ENCODE results near the gene OXER1. TPM values are rescaled to one million over a fixed set of nuclear protein-coding genes. Genes with fewer than 3 reads are reported as not detected.

Gene OXER1
- total and polyA plus RNA-seq, 4 donors = 2.2 to 6.2 (median 3.6) TPM

DNA sequence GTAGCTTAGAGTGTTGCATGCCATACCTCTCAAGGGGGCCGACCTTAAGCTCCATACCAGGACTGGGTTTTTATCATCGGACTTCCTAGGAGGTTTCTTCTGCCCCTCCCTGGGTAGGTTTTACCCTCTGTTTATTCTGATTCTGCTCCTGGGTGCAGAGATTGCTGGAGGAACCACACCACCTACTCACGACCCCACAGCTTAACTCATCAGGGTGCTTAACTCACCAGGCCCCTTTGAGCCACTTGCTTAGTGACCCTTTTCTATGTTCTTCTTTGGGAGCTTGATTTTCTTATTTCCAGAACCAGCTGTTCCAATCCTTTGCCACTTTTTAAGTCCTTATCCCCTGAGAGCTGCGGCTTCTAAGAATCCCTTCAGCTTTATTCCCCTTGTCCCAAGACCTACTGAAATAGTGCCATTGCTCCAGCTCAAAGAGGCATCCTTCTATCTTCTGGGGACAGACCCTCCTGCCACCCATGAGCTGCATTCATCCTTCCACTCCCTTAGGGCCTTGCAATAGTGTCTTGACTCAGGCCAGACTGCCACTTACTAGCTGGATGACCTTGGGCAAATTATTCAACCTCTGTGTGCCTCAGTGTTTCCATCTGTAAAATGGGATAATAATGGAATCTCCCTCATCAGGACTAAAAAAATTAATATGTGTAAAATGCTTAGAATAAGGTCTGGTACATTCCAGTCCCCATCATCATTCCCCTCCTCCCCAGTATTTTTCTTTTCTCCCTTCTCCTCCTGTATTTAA lies 5.8 kb downstream of the OXER1 start:
- H3K27ac ChIP-seq (ENCODE audit: low read depth in 1 of 2, low read length in 2 of 2) = no peak overlapping the region
- ATAC-seq (ENCODE audit: low FRiP score) (no peak), DNase-seq (no peak)
- 88 to 91% methylated on average over 4 of the region's 4 CpGs for WGBS, 2 donors
- H3K4me3 ChIP-seq (ENCODE audit: low read length in 2 of 2) = no peak overlapping the region
- intact Hi-C loops (cut with DNase I) = no loop called here
- no peaks in the 10 kb centered on the region for H3K27me3 ChIP-seq (ENCODE audit: control insufficient read depth in 1 of 2, insufficient read depth in 2 of 2, low read length in 1 of 2)
- H3K9me3 ChIP-seq (ENCODE audit: control insufficient read depth, low read length) = no peaks in the 10 kb centered on the region
- no peaks in the 10 kb centered on the region for H3K4me1 ChIP-seq (ENCODE audit: control insufficient read depth in 1 of 2, insufficient read depth in 2 of 2, low read length in 2 of 2)
- H3K36me3 ChIP-seq (ENCODE audit: control insufficient read depth in 1 of 2, insufficient read depth in 2 of 2, low read length in 1 of 2) = peaks cover 0 to 3% of the 10 kb centered on the region in 2 donors

DNA sequence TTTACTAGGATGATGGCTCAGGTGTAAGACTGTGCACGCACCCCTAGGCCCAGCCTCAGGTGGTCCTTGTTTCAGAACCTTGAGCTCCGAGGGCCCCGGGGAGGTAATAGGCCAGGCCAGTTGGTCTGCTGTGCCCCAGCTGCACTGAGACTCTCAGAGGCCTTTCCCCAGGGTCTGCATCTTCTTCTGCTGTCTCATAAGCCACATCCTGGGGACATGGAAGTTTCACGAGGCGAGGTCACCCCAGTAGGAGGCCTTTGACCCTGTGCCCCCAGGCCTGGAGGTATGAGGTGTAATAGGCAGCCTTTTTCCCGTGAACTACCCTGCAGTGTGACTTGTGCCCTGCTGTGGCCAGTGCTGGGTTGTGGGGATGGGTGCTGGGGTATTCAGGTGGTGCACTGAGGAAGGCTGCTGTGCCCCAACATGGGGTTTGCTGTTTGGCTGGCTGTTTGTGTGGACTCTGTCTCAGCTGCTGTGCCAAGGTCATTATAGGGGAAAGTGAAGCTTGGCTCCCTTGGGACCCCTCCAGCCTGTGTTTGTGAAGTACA lies 6.9 kb downstream of the OXER1 start:
- peaks cover 0 to 3% of the 10 kb centered on the region in 2 donors for H3K36me3 ChIP-seq (ENCODE audit: control insufficient read depth in 1 of 2, insufficient read depth in 2 of 2, low read length in 1 of 2)
- H3K9me3 ChIP-seq (ENCODE audit: control insufficient read depth, low read length) = no peaks in the 10 kb centered on the region
- DNase-seq (no peak), ATAC-seq (ENCODE audit: low FRiP score) (no peak)
- no peaks in the 10 kb centered on the region for H3K27me3 ChIP-seq (ENCODE audit: control insufficient read depth in 1 of 2, insufficient read depth in 2 of 2, low read length in 1 of 2)
- intact Hi-C loops (cut with DNase I) = no loop called here
- no peak overlapping the region for H3K27ac ChIP-seq (ENCODE audit: low read depth in 1 of 2, low read length in 2 of 2)
- WGBS, 2 donors = 87 to 88% methylated on average over 6 of the region's 6 CpGs
- no peaks in the 10 kb centered on the region for H3K4me1 ChIP-seq (ENCODE audit: control insufficient read depth in 1 of 2, insufficient read depth in 2 of 2, low read length in 2 of 2)
- no peak overlapping the region for H3K4me3 ChIP-seq (ENCODE audit: low read length in 2 of 2)

DNA sequence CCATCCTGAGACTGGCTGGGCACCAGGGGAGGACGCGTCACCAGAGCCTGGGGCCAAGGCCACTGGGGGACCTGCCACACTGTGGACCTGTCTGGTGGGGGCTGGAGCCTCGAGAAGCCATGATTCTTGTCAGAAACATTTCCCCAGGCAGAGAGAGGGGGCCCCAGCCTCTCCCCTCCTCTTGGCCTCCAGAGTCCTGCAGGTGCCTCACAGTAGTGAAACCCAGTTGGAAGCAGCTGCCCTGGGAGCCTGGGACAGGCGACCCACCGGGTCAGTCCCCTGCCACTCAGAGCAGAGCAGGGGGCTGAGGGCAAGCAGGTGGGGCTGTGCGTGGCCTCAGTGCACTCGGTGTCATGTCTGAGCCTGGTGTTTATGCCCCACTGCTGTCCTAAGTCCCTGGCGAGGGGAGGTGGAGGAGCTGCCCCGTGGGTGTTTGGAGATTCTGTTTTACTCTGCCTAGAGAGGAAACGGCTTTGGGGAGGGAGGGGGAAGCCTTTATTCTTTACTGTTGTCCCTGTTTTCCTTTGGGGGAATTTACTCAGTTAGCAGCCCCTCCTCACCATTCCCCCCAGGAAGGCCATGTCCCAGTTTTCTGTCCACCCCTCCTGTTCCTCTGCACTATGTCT lies 7.7 kb downstream of the OXER1 start:
- no peak overlapping the region for H3K27ac ChIP-seq (ENCODE audit: low read depth in 1 of 2, low read length in 2 of 2)
- WGBS, 2 donors = 80 to 83% methylated on average over 10 of the region's 10 CpGs
- no peaks in the 10 kb centered on the region for H3K27me3 ChIP-seq (ENCODE audit: control insufficient read depth in 1 of 2, insufficient read depth in 2 of 2, low read length in 1 of 2)
- no peaks in the 10 kb centered on the region for H3K4me1 ChIP-seq (ENCODE audit: control insufficient read depth in 1 of 2, insufficient read depth in 2 of 2, low read length in 2 of 2)
- ATAC-seq (ENCODE audit: low FRiP score) (no peak), DNase-seq (no peak)
- no peak overlapping the region for H3K4me3 ChIP-seq (ENCODE audit: low read length in 2 of 2)
- H3K9me3 ChIP-seq (ENCODE audit: control insufficient read depth, low read length) = no peaks in the 10 kb centered on the region
- H3K36me3 ChIP-seq (ENCODE audit: control insufficient read depth in 1 of 2, insufficient read depth in 2 of 2, low read length in 1 of 2) = peaks cover 0 to 3% of the 10 kb centered on the region in 2 donors
- intact Hi-C loops (cut with DNase I) = no loop called here

DNA sequence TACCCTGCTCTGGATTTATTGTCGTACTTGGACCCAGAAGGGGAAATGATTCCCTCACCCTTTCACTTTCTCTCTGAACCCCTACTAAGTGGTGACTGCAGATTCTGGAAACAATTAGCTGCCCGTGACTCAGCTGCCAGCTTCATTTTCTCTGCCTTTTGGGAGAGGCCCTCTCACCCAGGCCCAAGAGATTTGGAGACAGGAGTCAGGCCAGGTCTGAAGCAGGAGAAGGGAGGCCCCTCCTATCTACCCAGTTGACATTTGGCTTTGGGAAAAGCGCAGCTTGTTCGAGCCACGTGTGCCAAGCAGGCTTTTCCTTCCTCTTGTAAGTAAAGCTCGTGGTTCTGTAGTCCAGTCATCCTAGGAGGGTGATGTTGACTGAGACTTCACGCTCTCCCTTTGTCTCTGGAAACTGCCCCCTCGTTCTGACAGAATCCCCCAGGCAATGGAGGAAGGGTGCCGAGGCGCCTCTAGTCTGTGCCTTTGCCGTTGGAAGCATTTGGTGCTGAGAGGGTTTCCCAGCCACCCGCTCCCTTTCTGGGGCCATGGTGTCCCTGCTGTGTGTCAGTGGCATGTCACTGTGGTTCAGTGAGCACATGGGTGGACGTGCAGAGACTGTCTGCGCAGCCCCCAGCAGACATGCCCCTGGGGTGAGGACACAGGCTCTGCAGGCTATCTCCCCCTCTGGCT lies 8.6 kb downstream of the OXER1 start:
- Histone ChIP-seq H3K36me3 (ENCODE audit: control insufficient read depth in 1 of 2, insufficient read depth in 2 of 2, low read length in 1 of 2) (peaks cover 0 to 3% of the 10 kb centered on the region in 2 donors), H3K4me1 (ENCODE audit: control insufficient read depth in 1 of 2, insufficient read depth in 2 of 2, low read length in 2 of 2) (no peaks in the 10 kb centered on the region), H3K9me3 (ENCODE audit: control insufficient read depth, low read length) (no peaks in the 10 kb centered on the region), H3K27me3 (ENCODE audit: control insufficient read depth in 1 of 2, insufficient read depth in 2 of 2, low read length in 1 of 2) (no peaks in the 10 kb centered on the region), H3K4me3 (ENCODE audit: low read length in 2 of 2) (no peak overlapping the region), H3K27ac (ENCODE audit: low read depth in 1 of 2, low read length in 2 of 2) (no peak overlapping the region)
- peak in 1 of 2 donors; percentile 66 for DNase-seq
- intact Hi-C loops (cut with DNase I) = no loop called here
- peak; percentile 21 for ATAC-seq (ENCODE audit: low FRiP score)
- 66 to 74% methylated on average over 14 of the region's 14 CpGs for WGBS, 2 donors

DNA sequence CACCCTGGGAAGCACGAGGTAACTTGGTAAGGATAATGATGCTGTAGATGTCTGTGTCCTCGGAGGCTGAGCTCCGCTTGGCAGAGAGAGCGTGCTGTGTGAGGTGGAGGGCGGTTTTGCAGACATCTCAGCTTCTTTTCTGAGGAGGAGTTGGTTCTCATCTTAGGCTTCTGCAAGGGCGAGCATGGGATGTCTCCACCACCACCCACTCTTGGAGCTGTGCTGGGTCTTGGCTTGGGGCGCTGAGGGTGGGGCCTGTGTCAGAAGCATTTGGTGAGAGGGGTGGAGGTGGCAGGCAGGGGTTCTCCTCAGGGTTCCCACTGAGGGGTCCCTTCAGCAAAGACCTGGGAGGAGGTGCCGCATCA lies 9.2 kb downstream of the OXER1 start:
- Histone ChIP-seq H3K9me3 (ENCODE audit: control insufficient read depth, low read length) (no peaks in the 10 kb centered on the region), H3K4me3 (ENCODE audit: low read length in 2 of 2) (no peak overlapping the region), H3K27ac (ENCODE audit: low read depth in 1 of 2, low read length in 2 of 2) (no peak overlapping the region), H3K4me1 (ENCODE audit: control insufficient read depth in 1 of 2, insufficient read depth in 2 of 2, low read length in 2 of 2) (no peaks in the 10 kb centered on the region), H3K27me3 (ENCODE audit: control insufficient read depth in 1 of 2, insufficient read depth in 2 of 2, low read length in 1 of 2) (no peaks in the 10 kb centered on the region), H3K36me3 (ENCODE audit: control insufficient read depth in 1 of 2, insufficient read depth in 2 of 2, low read length in 1 of 2) (peaks cover 0 to 3% of the 10 kb centered on the region in 2 donors)
- intact Hi-C loops (cut with DNase I) = no loop called here
- ATAC-seq (ENCODE audit: low FRiP score) = peak; percentile 31
- WGBS, 2 donors = 76 to 83% methylated on average over 8 of the region's 8 CpGs
- DNase-seq = no peak

DNA sequence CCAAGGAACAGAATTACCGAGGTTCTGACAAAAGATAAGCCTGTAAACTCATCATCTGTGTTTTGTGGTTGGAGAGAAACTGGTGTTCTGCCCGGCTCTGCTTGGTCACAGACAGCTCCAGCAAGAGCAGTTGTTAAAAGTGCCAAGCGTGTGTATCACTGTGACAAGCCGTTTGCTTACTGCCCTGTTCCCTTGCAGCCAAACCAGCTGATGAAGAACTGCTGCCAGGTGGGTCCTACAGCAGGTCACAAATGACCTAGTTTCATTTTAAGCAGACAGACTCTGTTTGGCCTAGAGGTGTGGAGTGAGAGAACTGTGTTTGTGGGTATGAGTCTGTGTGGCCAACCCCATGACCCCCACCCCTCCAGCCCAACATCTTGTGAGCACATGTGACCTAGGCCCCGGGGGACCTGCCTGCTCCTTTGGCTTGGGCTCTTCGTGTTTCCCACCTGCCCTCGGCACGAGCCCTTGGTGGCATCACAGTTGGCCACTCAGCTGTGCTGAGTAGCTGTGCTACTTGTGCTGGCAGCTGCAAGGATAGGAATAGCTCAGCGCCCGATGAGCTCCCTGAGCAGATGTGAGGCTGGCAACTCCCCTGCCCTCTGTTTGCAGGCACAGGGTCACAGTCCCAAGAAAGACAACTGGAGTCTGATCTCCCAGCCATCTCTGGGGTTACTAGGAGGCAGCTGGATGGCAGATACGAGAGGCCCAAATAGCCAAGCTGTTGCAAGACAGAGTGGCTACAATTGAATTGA lies 9.7 kb downstream of the OXER1 start:
- no peaks in the 10 kb centered on the region for H3K27me3 ChIP-seq (ENCODE audit: control insufficient read depth in 1 of 2, insufficient read depth in 2 of 2, low read length in 1 of 2)
- H3K4me3 ChIP-seq (ENCODE audit: low read length in 2 of 2) = no peak overlapping the region
- WGBS, 2 donors = 47 to 58% methylated on average over 11 of the region's 11 CpGs
- ATAC-seq (ENCODE audit: low FRiP score) (peak; percentile 31), DNase-seq (no peak)
- H3K36me3 ChIP-seq (ENCODE audit: control insufficient read depth in 1 of 2, insufficient read depth in 2 of 2, low read length in 1 of 2) = peaks cover 0 to 3% of the 10 kb centered on the region in 2 donors
- intact Hi-C loops (cut with DNase I) = no loop called here
- H3K27ac ChIP-seq (ENCODE audit: low read depth in 1 of 2, low read length in 2 of 2) = no peak overlapping the region
- no peaks in the 10 kb centered on the region for H3K4me1 ChIP-seq (ENCODE audit: control insufficient read depth in 1 of 2, insufficient read depth in 2 of 2, low read length in 2 of 2)
- H3K9me3 ChIP-seq (ENCODE audit: control insufficient read depth, low read length) = no peaks in the 10 kb centered on the region

DNA sequence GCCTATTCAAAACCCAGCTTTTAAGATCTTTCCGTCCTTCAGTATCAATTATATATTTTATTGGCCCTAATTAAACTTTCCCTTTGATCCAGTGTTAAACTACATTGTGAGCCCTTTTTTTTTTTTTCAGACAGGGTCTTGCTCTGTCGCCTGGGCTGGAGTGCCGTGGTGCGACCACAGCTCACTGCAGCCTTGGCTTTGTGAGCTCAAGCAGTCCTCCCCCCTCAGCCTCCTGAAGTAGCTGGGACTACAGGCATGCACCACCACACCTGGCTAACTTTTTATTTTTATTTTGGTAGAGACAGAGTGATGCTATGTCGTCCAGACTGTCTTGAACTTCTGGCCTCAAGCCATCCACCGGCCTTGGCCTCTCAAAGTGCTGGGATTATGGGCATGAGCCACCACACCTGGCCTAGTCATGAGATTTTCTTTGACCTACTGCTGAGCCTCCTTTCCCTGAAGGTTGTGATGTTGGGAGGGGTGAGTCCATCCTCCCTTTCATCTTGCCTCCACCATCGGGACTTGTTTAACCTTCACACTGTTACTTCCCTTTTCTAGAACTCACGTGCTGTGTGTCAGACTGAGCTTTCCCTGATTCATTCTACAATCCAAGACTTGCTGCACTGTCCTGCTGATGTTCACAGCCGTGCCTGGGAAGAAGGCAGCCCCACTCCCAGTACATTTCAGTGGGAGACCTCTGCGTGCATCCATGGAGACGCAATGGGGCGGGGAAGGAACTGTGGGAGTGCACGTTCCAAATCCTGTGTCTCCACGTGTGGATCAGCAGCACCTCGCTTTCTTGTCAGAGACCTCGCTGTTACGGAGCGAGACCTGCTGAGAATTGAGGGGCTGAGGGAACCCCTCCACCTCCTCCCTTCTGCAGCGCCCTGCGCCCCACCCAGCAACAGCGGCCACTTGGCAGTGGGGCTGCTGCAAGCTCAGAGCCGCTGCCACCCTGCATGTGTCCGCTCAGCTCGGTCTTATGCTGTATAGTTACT lies 10.8 kb downstream of the OXER1 start:
- 91 to 92% methylated on average over 24 of the region's 24 CpGs for WGBS, 2 donors
- intact Hi-C loops (cut with DNase I) = no loop called here
- Histone ChIP-seq H3K36me3 (ENCODE audit: control insufficient read depth in 1 of 2, insufficient read depth in 2 of 2, low read length in 1 of 2) (peaks cover 2 to 3% of the 10 kb centered on the region in 2 donors), H3K4me3 (ENCODE audit: low read length in 2 of 2) (no peak overlapping the region), H3K9me3 (ENCODE audit: control insufficient read depth, low read length) (no peaks in the 10 kb centered on the region), H3K4me1 (ENCODE audit: control insufficient read depth in 1 of 2, insufficient read depth in 2 of 2, low read length in 2 of 2) (no peaks in the 10 kb centered on the region), H3K27me3 (ENCODE audit: control insufficient read depth in 1 of 2, insufficient read depth in 2 of 2, low read length in 1 of 2) (no peaks in the 10 kb centered on the region), H3K27ac (ENCODE audit: low read depth in 1 of 2, low read length in 2 of 2) (no peak overlapping the region)
- no peak for DNase-seq
- no peak for ATAC-seq (ENCODE audit: low FRiP score)

All from aorta (tissue), 5 donors.